Measurements from ENCODE around the gene DR1. TPM values are rescaled to one million over a fixed set of nuclear protein-coding genes. Genes with fewer than 3 reads are reported as not detected.

The DR1 gene
- total and polyA plus RNA-seq, 2 of the 8 experiments (the other 6 are each of a cell fraction or from before 2014, with no cell fraction given) = 13.1 to 62.3 TPM

- H3K18ac ChIP-seq (ENCODE audit: extremely low read depth, low read length) = no peak overlapping the region
- H3K27me3 ChIP-seq (replicated peaks in 1 of 4; ENCODE audit: control insufficient read depth in 3 of 4, extremely low read depth in 1 of 4, insufficient read depth in 3 of 4, low read length in 3 of 4) = no peaks in the 10 kb centered on the region
- ChIA-PET POLR2A (ENCODE audit: partially characterized antibody) (interaction anchor here (1.5 kb wide), 1 partner anchor 8 kb away, joined by 6 read pairs; no protein-coding TSS in a partner anchor), CTCF (ENCODE audit: partially characterized antibody) (no interaction called here)
- H4K8ac ChIP-seq (ENCODE audit: extremely low read depth, insufficient read depth, low read length) = no peak overlapping the region
- H3K23ac ChIP-seq (ENCODE audit: insufficient read length) = no peak overlapping the region
- H3K4ac ChIP-seq (replicated peaks; ENCODE audit: insufficient read length, low read depth, low read length) = no peak overlapping the region
- H2AK5ac ChIP-seq (ENCODE audit: low read depth, low read length) = no peak overlapping the region
- H2BK120ac ChIP-seq (replicated peaks; ENCODE audit: low read depth, low read length) = no peak overlapping the region
- no peak overlapping the region for H2BK15ac ChIP-seq (ENCODE audit: low read length)
- H2BK12ac ChIP-seq (ENCODE audit: low read depth, low read length) = no peak overlapping the region
- no peak overlapping the region for H2BK20ac ChIP-seq (ENCODE audit: low read length)
- no peak overlapping the region for H3K56ac ChIP-seq (replicated peaks; ENCODE audit: insufficient read length, low read depth, low read length)
- H3K4me2 ChIP-seq (ENCODE audit: insufficient read depth in 1 of 2, low read depth in 2 of 2, low read length in 2 of 2) = no peak overlapping the region
- no peaks in the 10 kb centered on the region for H3K9me3 ChIP-seq (ENCODE audit: insufficient read depth in 2 of 2, low read depth in 1 of 2, low read length in 1 of 2)
- no peak overlapping the region for H4K91ac ChIP-seq (replicated peaks; ENCODE audit: insufficient read length, low read length)
- no peaks in the 10 kb centered on the region for H4K20me1 ChIP-seq (replicated peaks in 1 of 2; ENCODE audit: control insufficient read depth in 1 of 2, insufficient read depth in 2 of 2, low read length in 2 of 2)
- H3K79me2 ChIP-seq (ENCODE audit: control insufficient read depth in 1 of 2, insufficient read depth in 2 of 2, low read length in 2 of 2) = peaks cover 11 to 74% of the 10 kb centered on the region in 2 experiments; a peak in 3 of 4 replicates
- WGBS, 2 experiments (ENCODE audit: extremely low coverage in 1 of 2, insufficient coverage in 1 of 2, insufficient read length in 1 of 2, insufficient replicate concordance in 2 of 2, low coverage in 1 of 2, low lambda C conversion rate in 2 of 2, missing lambda C conversion rate in 1 of 2) = 88% methylated on average over 1 of the region's 1 CpG; no CpG with 5 or more reads in 1 of the 2 experiments
- FAIRE-seq (no peak), DNase-seq (ENCODE audit: low read depth in 1 of 2, low spot score in 2 of 2) (no peak)
- no peak overlapping the region for H3K9ac ChIP-seq (replicated peaks in 1 of 4; ENCODE audit: extremely low read depth in 1 of 4, low read depth in 3 of 4, low read length in 3 of 4)
- H2AFZ ChIP-seq (ENCODE audit: low read length) = no peak overlapping the region
- H3K23me2 ChIP-seq (ENCODE audit: low read depth, low read length) = no peaks in the 10 kb centered on the region
- no peak overlapping the region for H4K5ac ChIP-seq (ENCODE audit: insufficient read length, low read depth, low read length)
- no peak overlapping the region for H3K27ac ChIP-seq (ENCODE audit: low read depth, low read length)
- H3K14ac ChIP-seq (ENCODE audit: insufficient read length) = no peak overlapping the region
- no peak overlapping the region for H2BK5ac ChIP-seq (ENCODE audit: low read depth, low read length)
- peaks cover 5% of the 10 kb centered on the region; the same call in 1 of the 2 replicates for H3K79me1 ChIP-seq (ENCODE audit: low read depth, low read length)
- H3K4me1 ChIP-seq (replicated peaks in 1 of 4; ENCODE audit: control insufficient read depth in 3 of 4, insufficient read depth in 4 of 4, low read length in 3 of 4) = peaks cover 0 to 4% (median under 1%) of the 10 kb centered on the region in 4 experiments; a peak in 2 of 7 replicates
- H3K36me3 ChIP-seq (ENCODE audit: control insufficient read depth in 2 of 4, insufficient read depth in 4 of 4, low read length in 3 of 4) = peaks cover 0 to 54% (median 13%) of the 10 kb centered on the region in 4 experiments; a peak in 5 of 8 replicates
- H3K4me3 ChIP-seq (ENCODE audit: extremely low read depth in 1 of 4, insufficient read depth in 2 of 4, low read depth in 3 of 4, low read length in 4 of 4) = no peak overlapping the region
- no peak for TF ChIP-seq ASH2L (IDR thresholded peaks at IDR 0.05; ENCODE audit: low read length)
- no peak for TF ChIP-seq CHD1 (IDR thresholded peaks at IDR 0.05; ENCODE audit: low read depth, low read length)
- TF ChIP-seq TAF7 (optimal IDR thresholded peaks at IDR 0.05; ENCODE audit: borderline replicate concordance, low read depth, low read length) = no peak
- no peak for TF ChIP-seq JUN (IDR thresholded peaks at IDR 0.05; ENCODE audit: low read depth, low read length)
- TF ChIP-seq FOSL1 (IDR thresholded peaks at IDR 0.05; ENCODE audit: insufficient read depth, low read depth, low read length) = no peak
- TF ChIP-seq SIN3A (conservative IDR thresholded peaks at IDR 0.05 in 1 of 2, IDR thresholded peaks at IDR 0.05 in 1 of 2; ENCODE audit: low read depth in 1 of 2, low read length in 2 of 2) = no peak
- TF ChIP-seq, protein P1, sequence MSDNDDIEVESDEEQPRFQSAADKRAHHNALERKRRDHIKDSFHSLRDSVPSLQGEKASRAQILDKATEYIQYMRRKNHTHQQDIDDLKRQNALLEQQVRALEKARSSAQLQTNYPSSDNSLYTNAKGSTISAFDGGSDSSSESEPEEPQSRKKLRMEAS (IDR thresholded peaks at IDR 0.05) = no peak
- TF ChIP-seq SUZ12 (IDR thresholded peaks at IDR 0.05; ENCODE audit: low read length) = no peak
- no peak for TF ChIP-seq SAP30 (IDR thresholded peaks at IDR 0.05; ENCODE audit: insufficient read depth, insufficient replicate concordance, low read length)
- no peak for TF ChIP-seq ATF2 (IDR thresholded peaks at IDR 0.05; ENCODE audit: low read length)
- no peak for TF ChIP-seq ZNF274 (IDR thresholded peaks at IDR 0.05; ENCODE audit: borderline replicate concordance, extremely low read depth, low read length)
Observed at GRCh38 chr1:93353286-93353685, 7.6 kb downstream of the DR1 start.
